ENCODE results near the gene LCT. TPM values are rescaled to one million over a fixed set of nuclear protein-coding genes. Genes with fewer than 3 reads are reported as not detected.
"Not testable (repeated sequence)": the region's sequence is repeated elsewhere in the genome, so short reads cannot be mapped to it uniquely, and the experiment has no call there.

The LCT gene
- 0.31 and 0.51 TPM in 2 replicates for total RNA-seq

- DNase-seq = no peak
- Mint-ChIP-seq H3K27ac (no peak within 1 kb of the TSS), H3K4me3 (no peak within 1 kb of the TSS), H3K27me3 (no peaks in the 10 kb centered on the region), H3K36me3 (ENCODE audit: low read depth) (peaks cover 26% of the 10 kb centered on the region), H3K9me3 (no peaks in the 10 kb centered on the region), H3K4me1 (peaks cover 19% of the 10 kb centered on the region)
- intact Hi-C loops (cut with micrococcal nuclease) = no loop called here
Measured at GRCh38 chr2:135836596-135837270, at the start of gene LCT. TSS of gene LCT (minus strand) at chr2:135837184. CDS start at chr2:135837169, 15 bp downstream.

DNA sequence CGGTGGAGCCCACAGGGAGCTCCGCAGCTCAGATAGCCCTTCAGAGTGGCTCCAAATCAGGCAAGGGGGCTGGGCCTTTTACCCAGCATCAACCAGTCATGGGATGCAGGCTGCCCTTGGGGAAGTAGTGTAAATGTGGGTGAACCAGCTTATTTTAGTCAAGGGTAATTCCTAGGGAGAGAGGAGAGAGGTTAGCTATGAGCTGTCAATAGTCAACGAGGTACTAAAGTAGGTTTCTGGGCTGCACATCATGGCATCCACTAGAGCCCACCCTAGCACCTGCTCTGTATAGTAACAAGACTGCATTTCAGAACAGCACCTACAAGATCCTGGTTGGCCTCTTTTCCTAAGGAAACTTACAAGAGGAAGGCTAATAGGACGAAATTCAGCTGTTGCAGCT is 48.7 kb upstream of the LCT start:
- intact Hi-C loops (cut with micrococcal nuclease) = no loop called here
- DNase-seq = peak; percentile 31
- peak overlapping the region; percentile 0 for H3K27ac Mint-ChIP-seq
- peaks cover 18% of the 10 kb centered on the region for H3K27me3 Mint-ChIP-seq
- H3K9me3 Mint-ChIP-seq = peaks cover 10% of the 10 kb centered on the region
- H3K36me3 Mint-ChIP-seq (ENCODE audit: low read depth) = no peaks in the 10 kb centered on the region
- no peaks in the 10 kb centered on the region for H3K4me1 Mint-ChIP-seq
- no peak overlapping the region for H3K4me3 Mint-ChIP-seq

GRCh38 chr2:135882415-135882814 is 45.4 kb upstream of the LCT start:
- intact Hi-C loops (cut with micrococcal nuclease) = no loop called here
- H3K27ac Mint-ChIP-seq = no peak overlapping the region

GRCh38 chr2:135876770-135877169 is 39.8 kb upstream of the LCT start:
- DNase-seq = peak; percentile 64
- H3K27me3 Mint-ChIP-seq, H3K9me3 Mint-ChIP-seq: not testable (repeated sequence)
- H3K4me1 Mint-ChIP-seq = peaks cover 29% of the 10 kb centered on the region
- peak overlapping the region; percentile 89 for H3K27ac Mint-ChIP-seq
- peaks cover 30% of the 10 kb centered on the region for H3K36me3 Mint-ChIP-seq (ENCODE audit: low read depth)
- intact Hi-C loops (cut with micrococcal nuclease) = loop anchor here (1.0 to 2.0 kb wide), 5 partner anchors 109 to 957 kb away; partner anchors contain the start of genes DARS1, R3HDM1, UBXN4 and ZRANB3
- H3K4me3 Mint-ChIP-seq = peak overlapping the region; percentile 83

More at GRCh38 chr2:135882415-135882814, 45.4 kb upstream of the LCT start:
- no peak for DNase-seq
- Mint-ChIP-seq H3K4me3 (no peak overlapping the region), H3K9me3 (no peaks in the 10 kb centered on the region), H3K36me3 (ENCODE audit: low read depth) (no peaks in the 10 kb centered on the region), H3K27me3 (peaks cover 19% of the 10 kb centered on the region), H3K4me1 (peaks cover 2% of the 10 kb centered on the region)

GRCh38 chr2:135876066-135876711 is 39.2 kb upstream of the LCT start, which contains the start of gene MCM6:
TSS of gene MCM6 (minus strand) at chr2:135876443. CDS start at chr2:135876365, 78 bp downstream.
- intact Hi-C loops (cut with micrococcal nuclease) = loop anchor here (1.0 to 2.0 kb wide), 5 partner anchors 109 to 957 kb away; partner anchors contain the start of genes DARS1, R3HDM1, UBXN4 and ZRANB3
- H3K27ac Mint-ChIP-seq = peak within 1 kb of the TSS; percentile 97
- peak within 1 kb of the TSS; percentile 83 for H3K4me3 Mint-ChIP-seq
- H3K4me1 Mint-ChIP-seq = peaks cover 31% of the 10 kb centered on the region
- no peaks in the 10 kb centered on the region for H3K9me3 Mint-ChIP-seq
- peak; percentile 100 for DNase-seq
- peaks cover 2% of the 10 kb centered on the region for H3K27me3 Mint-ChIP-seq
- H3K36me3 Mint-ChIP-seq (ENCODE audit: low read depth) = peaks cover 36% of the 10 kb centered on the region

GRCh38 chr2:135875491-135876065 is 38.6 kb upstream of the LCT start:
- Mint-ChIP-seq H3K27me3 (peaks cover under 1% of the 10 kb centered on the region), H3K4me3 (peak overlapping the region; percentile 78), H3K27ac (peak overlapping the region; percentile 97), H3K9me3 (no peaks in the 10 kb centered on the region), H3K36me3 (ENCODE audit: low read depth) (peaks cover 42% of the 10 kb centered on the region), H3K4me1 (peaks cover 36% of the 10 kb centered on the region)
- peak; percentile 91 for DNase-seq
- intact Hi-C loops (cut with micrococcal nuclease) = loop anchor here (1.0 to 2.0 kb wide), 8 partner anchors 55 to 956 kb away; partner anchors contain the start of genes DARS1, R3HDM1, RAB3GAP1 and UBXN4

DNA sequence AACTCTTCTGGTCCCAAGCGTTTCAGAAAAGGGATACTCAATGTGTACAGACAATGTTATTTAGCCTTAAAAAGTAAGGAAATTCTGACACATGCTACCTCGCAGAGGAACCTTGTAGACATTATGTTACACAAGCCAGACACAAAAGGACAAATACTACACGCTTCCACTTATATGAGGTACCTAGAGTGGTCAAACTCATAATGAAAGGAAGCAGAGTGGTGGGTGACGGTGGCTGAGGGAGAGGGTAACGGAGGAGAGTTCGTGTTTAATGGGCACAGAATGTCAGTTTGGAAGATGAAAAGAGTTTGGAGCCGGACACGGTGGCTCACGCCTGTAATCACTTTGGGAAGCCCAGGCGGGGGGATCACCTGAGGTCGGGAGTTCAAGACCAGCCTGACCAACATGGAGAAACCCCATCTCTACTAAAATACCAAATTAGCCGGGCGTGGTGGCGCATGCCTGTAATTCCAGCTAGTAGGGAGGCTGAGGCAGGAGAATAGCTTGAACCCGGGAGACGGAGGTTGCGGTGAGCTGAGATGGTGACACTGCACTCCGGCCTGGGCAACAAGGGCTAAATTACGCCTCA is 37.9 kb upstream of the LCT start:
- DNase-seq = no peak
- H3K4me3 Mint-ChIP-seq = peak overlapping the region; percentile 78
- peak overlapping the region; percentile 97 for H3K27ac Mint-ChIP-seq
- peaks cover 49% of the 10 kb centered on the region for H3K36me3 Mint-ChIP-seq (ENCODE audit: low read depth)
- no peaks in the 10 kb centered on the region for H3K9me3 Mint-ChIP-seq
- intact Hi-C loops (cut with micrococcal nuclease) = loop anchor here (1.0 to 2.0 kb wide), 3 partner anchors 55 to 822 kb away; partner anchors contain the start of gene RAB3GAP1
- no peaks in the 10 kb centered on the region for H3K27me3 Mint-ChIP-seq
- H3K4me1 Mint-ChIP-seq = peaks cover 40% of the 10 kb centered on the region

- no peak overlapping the region for H3K4me3 Mint-ChIP-seq
- H3K27ac Mint-ChIP-seq = peak overlapping the region; percentile 57
- no peaks in the 10 kb centered on the region for H3K27me3 Mint-ChIP-seq
- intact Hi-C loops (cut with micrococcal nuclease) = no loop called here
- no peaks in the 10 kb centered on the region for H3K9me3 Mint-ChIP-seq
- H3K4me1 Mint-ChIP-seq = peaks cover 46% of the 10 kb centered on the region
- H3K36me3 Mint-ChIP-seq (ENCODE audit: low read depth) = peaks cover 79% of the 10 kb centered on the region
- DNase-seq = no peak
Measured at GRCh38 chr2:135870571-135870970, 33.6 kb upstream of the LCT start.

GRCh38 chr2:135863233-135863632 is 26.2 kb upstream of the LCT start:
- Mint-ChIP-seq H3K9me3 (no peaks in the 10 kb centered on the region), H3K4me1 (peaks cover 27% of the 10 kb centered on the region), H3K27ac (no peak overlapping the region), H3K4me3 (no peak overlapping the region), H3K36me3 (ENCODE audit: low read depth) (peaks cover 74% of the 10 kb centered on the region), H3K27me3 (no peaks in the 10 kb centered on the region)
- intact Hi-C loops (cut with micrococcal nuclease) = loop anchor here (5.0 kb wide), 1 partner anchor 49 kb away; no protein-coding TSS in a partner anchor
- DNase-seq = no peak

- Mint-ChIP-seq H3K27ac (no peak overlapping the region), H3K9me3 (no peaks in the 10 kb centered on the region), H3K36me3 (ENCODE audit: low read depth) (peaks cover 75% of the 10 kb centered on the region), H3K27me3 (no peaks in the 10 kb centered on the region), H3K4me3 (no peak overlapping the region), H3K4me1 (peaks cover 24% of the 10 kb centered on the region)
- intact Hi-C loops (cut with micrococcal nuclease) = loop anchor here (5.0 kb wide), 1 partner anchor 50 kb away; no protein-coding TSS in a partner anchor
- no peak for DNase-seq
Measured at GRCh38 chr2:135862718-135863117, 25.7 kb upstream of the LCT start.

GRCh38 chr2:135853401-135853800 is 16.4 kb upstream of the LCT start:
- no peaks in the 10 kb centered on the region for H3K27me3 Mint-ChIP-seq
- no peak overlapping the region for H3K4me3 Mint-ChIP-seq
- H3K9me3 Mint-ChIP-seq = no peaks in the 10 kb centered on the region
- DNase-seq = no peak
- no peak overlapping the region for H3K27ac Mint-ChIP-seq
- peaks cover 9% of the 10 kb centered on the region for H3K4me1 Mint-ChIP-seq
- intact Hi-C loops (cut with micrococcal nuclease) = no loop called here
- H3K36me3 Mint-ChIP-seq (ENCODE audit: low read depth) = peaks cover 67% of the 10 kb centered on the region

- no peaks in the 10 kb centered on the region for H3K27me3 Mint-ChIP-seq
- H3K27ac Mint-ChIP-seq = no peak overlapping the region
- H3K36me3 Mint-ChIP-seq (ENCODE audit: low read depth) = peaks cover 60% of the 10 kb centered on the region
- peaks cover 11% of the 10 kb centered on the region for H3K4me1 Mint-ChIP-seq
- no peak overlapping the region for H3K4me3 Mint-ChIP-seq
- DNase-seq = no peak
- intact Hi-C loops (cut with micrococcal nuclease) = no loop called here
- no peaks in the 10 kb centered on the region for H3K9me3 Mint-ChIP-seq
Measured at GRCh38 chr2:135851858-135852257, 14.9 kb upstream of the LCT start.

- peaks cover 11% of the 10 kb centered on the region for H3K4me1 Mint-ChIP-seq
- no peaks in the 10 kb centered on the region for H3K27me3 Mint-ChIP-seq
- H3K36me3 Mint-ChIP-seq (ENCODE audit: low read depth) = peaks cover 58% of the 10 kb centered on the region
- H3K4me3 Mint-ChIP-seq = no peak overlapping the region
- no peak for DNase-seq
- no peak overlapping the region for H3K27ac Mint-ChIP-seq
- H3K9me3 Mint-ChIP-seq = no peaks in the 10 kb centered on the region
- intact Hi-C loops (cut with micrococcal nuclease) = no loop called here
Measured at GRCh38 chr2:135850892-135851668, 14.1 kb upstream of the LCT start.
